ENCODE results near the gene NSG1.

DNA sequence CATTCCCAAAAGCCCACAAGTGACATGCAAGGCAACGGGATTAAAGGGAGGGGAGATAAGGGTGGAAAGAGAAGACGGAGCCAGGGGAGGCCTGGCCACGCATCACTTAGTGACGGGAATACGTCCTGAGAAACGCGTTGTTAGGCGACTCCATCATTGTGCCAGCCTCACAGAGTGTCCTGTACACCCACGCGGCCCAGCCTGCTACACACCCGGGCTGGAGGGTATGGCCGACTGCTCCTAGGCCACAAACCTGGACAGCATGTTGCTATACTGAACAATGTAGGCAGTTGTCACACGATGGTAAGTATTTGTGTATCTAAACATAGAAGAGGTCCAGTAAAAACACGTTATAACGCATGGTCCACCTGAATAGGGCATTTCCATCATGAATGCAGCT is 23.4 kb downstream of the NSG1 start:
- TF ChIP-seq, protein P1, sequence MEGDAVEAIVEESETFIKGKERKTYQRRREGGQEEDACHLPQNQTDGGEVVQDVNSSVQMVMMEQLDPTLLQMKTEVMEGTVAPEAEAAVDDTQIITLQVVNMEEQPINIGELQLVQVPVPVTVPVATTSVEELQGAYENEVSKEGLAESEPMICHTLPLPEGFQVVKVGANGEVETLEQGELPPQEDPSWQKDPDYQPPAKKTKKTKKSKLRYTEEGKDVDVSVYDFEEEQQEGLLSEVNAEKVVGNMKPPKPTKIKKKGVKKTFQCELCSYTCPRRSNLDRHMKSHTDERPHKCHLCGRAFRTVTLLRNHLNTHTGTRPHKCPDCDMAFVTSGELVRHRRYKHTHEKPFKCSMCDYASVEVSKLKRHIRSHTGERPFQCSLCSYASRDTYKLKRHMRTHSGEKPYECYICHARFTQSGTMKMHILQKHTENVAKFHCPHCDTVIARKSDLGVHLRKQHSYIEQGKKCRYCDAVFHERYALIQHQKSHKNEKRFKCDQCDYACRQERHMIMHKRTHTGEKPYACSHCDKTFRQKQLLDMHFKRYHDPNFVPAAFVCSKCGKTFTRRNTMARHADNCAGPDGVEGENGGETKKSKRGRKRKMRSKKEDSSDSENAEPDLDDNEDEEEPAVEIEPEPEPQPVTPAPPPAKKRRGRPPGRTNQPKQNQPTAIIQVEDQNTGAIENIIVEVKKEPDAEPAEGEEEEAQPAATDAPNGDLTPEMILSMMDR (IDR thresholded peaks at IDR 0.05) = no peak
- TF ChIP-seq EP300 (IDR thresholded peaks at IDR 0.05) = no peak
